HG03060 (cell line): ENCODE results near the gene OIP5.
"Not testable (repeated sequence)": the region's sequence is repeated elsewhere in the genome, so short reads cannot be mapped to it uniquely, and the experiment has no call there.

Experiments
- ATAC-seq: cut with Tn5 transposase; IDR thresholded peaks from one replicate; pipeline ENCODE4 v1.9.1; 2021; ENCODE audit warnings: low read depth, moderate number of reproducible peaks; ENCODE audit not compliant: unreplicated experiment

OIP5 gene

GRCh38 chr15:41332194-41333025 is at the start of gene OIP5, which contains the start of gene NUSAP1:
Gene OIP5, minus strand, starts transcription at chr15:41332591. Its CDS starts 30 bp downstream, at chr15:41332561.
Gene NUSAP1, plus strand, starts transcription at chr15:41332881. Its CDS starts 77 bp downstream, at chr15:41332958.
- ATAC-seq: peak; percentile 82

DNA sequence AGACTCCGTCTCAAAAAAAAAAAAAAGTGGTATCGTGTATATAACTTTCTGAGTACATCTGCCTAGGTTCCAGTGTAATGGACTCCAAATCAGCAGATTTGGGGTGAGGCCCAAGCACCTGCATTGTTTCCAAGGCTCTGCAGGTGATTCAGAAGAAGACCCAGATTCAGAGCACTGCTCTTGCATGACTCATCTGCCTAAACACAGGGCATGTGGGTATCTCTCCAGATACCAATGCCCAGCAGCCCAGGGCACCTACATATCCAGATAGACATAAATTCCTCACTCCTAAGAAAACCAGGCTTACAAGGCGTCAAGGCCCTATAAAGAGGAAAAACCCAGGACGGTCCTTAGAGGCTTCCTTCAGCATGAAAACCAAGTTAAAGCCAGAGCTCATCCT is 45.6 kb upstream of the OIP5 start:
- ATAC-seq: no peak

GRCh38 chr15:41367418-41367817 is 35.0 kb upstream of the OIP5 start:
- ATAC-seq: no peak

- ATAC-seq: no peak
Measured at GRCh38 chr15:41354371-41354770, 22.0 kb upstream of the OIP5 start.

DNA sequence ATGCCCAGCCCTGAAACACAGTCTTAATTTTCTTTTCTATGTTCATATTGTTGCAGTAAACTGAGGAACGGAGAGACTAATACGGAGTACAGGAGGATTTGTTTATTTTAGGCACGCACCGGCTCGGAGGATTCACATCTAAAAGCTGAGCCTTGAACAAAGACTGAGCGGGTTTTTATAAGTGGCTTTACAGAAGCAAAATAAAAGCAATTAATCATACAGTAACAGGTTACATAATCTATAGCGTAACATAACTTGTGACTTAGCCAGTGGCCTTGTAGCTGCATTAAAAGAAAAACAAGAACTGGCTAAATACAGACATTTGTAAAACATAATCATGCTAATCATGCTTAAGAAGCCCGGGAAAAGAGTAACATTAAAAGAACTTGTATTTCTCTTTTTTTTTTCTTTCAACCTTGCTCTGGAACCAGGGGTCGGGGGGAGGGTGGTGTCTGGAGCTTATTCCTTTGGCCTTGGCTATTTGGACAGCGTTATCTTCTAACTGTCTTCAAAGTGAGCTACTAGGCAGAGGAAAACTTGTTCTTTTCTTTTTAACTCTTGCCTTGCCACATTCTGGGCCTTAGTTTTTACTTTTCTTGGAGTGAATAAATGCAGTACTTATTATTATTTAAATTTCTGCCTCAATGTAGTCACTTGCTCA is 17.8 kb upstream of the OIP5 start:
- ATAC-seq: no peak

GRCh38 chr15:41347236-41347635 is 14.8 kb upstream of the OIP5 start:
- no peak for ATAC-seq

- no peak for ATAC-seq
Measured at GRCh38 chr15:41341519-41341918, 9.1 kb upstream of the OIP5 start.

GRCh38 chr15:41340189-41340695 is 7.9 kb upstream of the OIP5 start:
- ATAC-seq: no peak

DNA sequence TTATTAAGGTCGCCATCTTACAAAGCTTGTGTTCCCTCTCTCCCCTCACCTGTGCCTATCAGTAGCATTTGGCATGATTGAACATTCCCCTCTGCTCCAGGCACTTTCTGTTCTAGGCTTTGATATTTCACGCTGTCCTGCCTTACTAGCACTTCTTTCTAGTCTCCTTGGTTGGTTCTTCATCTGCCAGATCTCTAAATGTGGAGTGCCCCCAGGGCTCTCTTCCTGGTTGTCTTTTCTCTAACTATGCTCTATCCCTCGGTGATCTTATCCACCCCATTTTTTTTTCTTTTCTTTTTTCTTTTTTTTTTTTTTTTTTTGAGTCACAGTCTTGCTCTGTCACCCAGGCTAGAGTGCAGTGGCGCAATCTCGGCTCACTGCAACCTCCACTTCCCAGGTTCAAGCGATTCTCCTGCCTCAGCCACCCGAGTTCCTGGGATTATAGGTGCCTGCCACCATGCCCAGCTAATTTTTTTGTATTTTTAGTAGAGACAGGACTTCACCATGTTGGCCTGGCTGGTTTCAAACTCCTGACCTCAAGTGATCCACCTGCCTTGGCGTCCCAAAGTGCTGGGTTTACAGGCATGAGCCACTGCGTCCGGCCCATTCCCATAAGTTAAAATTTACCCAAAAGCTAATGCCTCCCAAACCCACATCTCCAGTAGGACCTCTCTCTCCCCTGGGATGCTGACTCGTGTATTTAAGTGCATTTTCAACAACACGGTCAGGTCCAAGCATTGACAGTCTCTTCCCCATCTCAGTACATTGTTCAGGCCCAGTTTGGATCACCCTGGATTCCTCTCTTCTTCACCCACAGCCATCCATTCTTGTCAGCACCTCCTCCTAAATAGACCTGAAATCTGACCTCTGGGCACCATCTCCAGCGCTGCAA is 5.5 kb upstream of the OIP5 start:
- ATAC-seq: no peak

DNA sequence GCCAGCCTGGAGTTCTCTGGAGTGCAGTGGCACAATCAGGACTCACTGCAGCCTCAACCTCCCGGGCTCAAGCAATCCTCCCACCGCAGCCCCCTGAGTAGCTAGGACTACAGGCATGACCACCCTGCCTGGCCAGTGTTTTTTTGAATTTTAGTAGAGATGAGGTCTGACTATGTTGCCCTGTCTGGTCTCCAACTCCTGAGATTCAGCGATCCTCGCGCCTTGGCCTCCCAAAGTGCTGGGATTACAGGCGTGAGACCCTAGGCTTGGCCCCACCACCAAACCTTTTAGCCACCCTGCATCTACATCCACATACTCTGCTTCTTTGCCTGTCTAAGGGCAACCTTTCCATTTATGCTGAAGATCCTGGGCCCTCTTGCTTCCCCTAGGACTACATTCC is 4.7 kb upstream of the OIP5 start:
- ATAC-seq: no peak

GRCh38 chr15:41336549-41336948 is 4.2 kb upstream of the OIP5 start:
- ATAC-seq: no peak

GRCh38 chr15:41334293-41335120 is 2.1 kb upstream of the OIP5 start:
- ATAC-seq: no peak

DNA sequence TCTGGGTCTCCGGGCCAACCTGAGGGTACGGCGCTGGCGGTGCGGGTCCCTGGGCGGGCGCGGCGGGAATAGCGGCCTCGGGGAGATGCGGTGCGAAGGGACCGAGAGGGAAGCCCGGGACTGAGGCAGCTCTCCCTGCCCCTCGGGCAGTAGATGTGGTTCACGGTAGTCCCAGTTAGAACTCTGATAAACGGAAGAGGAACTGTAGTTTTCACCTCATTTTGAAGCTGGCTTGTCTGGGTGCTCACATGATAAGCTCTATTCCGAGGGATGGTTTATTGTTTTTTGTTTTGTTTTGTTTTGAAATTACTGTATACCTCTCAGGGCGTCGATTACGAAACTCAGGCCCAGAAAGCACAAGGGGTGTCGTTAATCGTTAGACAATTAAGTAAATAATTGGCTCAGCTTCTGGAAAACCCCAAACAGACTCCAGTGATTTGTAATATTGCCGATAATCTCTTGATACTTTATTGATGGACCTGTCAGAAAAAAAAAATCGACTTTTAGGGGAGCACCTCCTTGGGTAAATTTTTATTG is 703 bp upstream of the OIP5 start:
- ATAC-seq: peak; percentile 12

DNA sequence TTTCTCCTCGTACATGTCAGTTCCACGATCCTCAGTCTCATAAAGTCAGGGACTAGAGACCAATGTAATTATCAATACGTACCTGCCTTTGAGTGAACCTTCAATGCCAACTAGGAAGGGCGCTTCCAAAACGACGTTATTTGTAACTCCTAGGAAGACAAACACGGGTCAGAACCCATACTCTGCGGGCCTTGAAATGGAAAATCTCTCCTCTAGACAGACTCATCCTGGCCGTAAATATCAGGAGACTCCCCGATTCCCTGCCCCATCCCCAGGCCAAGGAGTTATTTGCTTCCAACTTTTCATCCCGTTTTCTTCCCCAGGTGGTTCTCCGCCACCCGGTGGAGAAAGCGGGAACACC is 578 bp downstream of the OIP5 start:
- ATAC-seq: no peak

- no peak for ATAC-seq
Measured at GRCh38 chr15:41331281-41331680, 1.1 kb downstream of the OIP5 start.

GRCh38 chr15:41323611-41324010 is 8.8 kb downstream of the OIP5 start:
- no peak for ATAC-seq

DNA sequence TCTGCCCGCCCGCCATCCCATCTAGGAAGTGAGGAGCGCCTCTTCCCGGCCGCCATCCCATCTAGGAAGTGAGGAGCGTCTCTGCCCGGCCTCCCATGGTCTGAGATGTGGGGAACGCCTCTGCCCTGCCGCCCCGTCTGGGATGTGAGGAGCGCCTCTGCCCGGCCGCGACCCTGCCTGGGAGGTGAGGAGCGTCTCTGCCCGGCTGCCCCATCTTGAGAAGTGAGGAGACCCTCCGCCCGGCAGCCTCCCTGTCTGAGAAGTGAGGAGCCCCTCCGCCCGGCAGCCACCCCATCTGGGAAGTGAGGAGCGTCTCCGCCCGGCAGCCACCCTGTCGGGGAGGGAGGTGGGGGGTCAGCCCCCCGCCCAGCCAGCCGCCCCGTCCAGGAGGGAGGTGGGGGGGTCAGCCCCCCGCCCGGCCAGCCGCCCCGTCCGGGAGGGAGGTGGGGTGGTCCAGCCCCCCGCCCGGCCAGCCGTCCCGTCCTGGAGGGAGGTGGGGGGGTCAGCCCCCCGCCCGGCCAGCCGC is 11.5 kb downstream of the OIP5 start:
- not testable (repeated sequence) for ATAC-seq

DNA sequence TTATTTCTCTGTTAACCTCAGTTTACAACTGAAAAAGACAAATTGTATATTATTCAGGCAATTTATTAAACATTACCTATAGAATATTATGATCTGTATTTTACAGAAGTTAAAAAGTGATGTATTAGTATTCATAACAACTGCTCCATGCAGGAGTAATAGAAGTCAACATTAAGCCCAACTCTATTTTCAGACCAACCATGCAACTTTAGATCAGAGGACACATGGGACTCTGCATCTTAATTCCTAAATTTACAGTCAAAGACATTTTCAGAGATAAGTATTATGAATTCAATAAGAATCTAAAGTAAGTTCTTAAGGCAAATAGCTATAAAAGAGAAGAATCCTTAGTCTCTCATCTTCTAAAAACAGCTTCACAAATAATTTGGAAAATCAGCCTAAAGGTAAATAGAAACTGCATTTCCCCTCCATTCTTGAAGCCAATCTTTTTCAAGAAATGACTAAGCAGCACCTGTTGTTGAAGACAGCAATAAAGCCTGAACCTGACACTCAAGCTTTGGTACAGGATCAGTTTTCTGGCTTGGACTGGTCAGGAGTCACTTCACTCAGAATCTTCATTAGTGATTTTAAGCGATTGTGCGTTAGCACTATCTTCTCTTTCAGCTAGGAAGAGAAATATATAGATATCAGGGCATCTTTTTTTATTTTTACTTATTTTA is 23.0 kb downstream of the OIP5 start:
- no peak for ATAC-seq

DNA sequence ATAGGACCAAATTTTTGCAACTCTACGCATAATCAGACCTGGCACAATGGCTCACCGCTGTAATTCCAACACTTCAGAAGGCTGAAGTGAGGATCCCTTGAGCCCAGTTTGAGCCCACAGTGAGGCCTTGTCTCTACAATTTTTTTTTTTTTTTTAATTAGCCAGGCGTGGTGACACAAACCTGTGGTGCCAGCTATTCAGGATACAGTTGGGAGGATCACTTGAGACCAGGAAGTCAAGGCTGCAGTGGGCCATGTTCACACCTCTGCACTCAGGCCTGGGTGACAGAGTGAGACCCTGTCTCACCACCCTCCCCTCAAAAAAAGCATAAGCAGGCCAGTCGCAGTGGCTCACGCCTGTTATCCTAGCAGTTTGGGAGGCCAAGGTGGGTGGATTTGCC is 24.7 kb downstream of the OIP5 start:
- ATAC-seq: no peak
